ENCODE results near the gene USO1. TPM values are rescaled to one million over a fixed set of nuclear protein-coding genes. Genes with fewer than 3 reads are reported as not detected.

Gene USO1
- total and polyA plus RNA-seq, 2 of the 13 experiments (the other 11 are each of a cell fraction or from before 2014, with no cell fraction given): 52.2 to 87.7 TPM

DNA sequence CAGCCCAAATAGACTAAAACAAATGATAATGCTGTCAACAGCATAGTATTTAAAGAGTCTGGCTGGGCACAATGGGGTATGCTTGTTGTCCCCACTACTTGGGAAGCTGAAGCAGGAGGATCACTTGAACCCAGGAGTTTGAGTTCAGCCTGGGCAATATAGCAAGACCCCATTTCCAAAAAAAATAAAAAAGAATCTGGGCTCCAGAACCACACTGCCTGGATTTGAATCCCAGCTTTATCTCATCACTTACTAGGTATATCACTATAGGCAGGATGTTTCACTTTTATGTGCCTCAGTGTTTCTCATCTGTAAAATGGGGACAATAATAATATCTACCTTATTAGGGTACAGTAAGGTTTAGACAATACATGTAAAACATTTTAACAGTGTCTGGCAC, 45.9 kb upstream of the USO1 start:
- BruUV-seq (replicated peaks): no TSS peak
- Histone ChIP-seq H3K9me3 (ENCODE audit: low read length) (no peaks in the 10 kb centered on the region), H3K4me3 (replicated peaks in 1 of 3; ENCODE audit: insufficient read depth in 1 of 3, low read depth in 2 of 3, low read length in 3 of 3) (no peak overlapping the region), H3K4me1 (ENCODE audit: insufficient read depth, low read length) (peaks cover 8% of the 10 kb centered on the region), H3K79me2 (ENCODE audit: insufficient read depth, low read length) (peaks cover 5% of the 10 kb centered on the region), H3K4me2 (ENCODE audit: low read depth, low read length) (no peak overlapping the region), H2AFZ (ENCODE audit: low read length) (no peak overlapping the region), H3K9ac (ENCODE audit: insufficient read depth, low read depth, low read length) (no peak overlapping the region), H3K27ac (ENCODE audit: extremely low read length, insufficient read depth, low read length) (no peak overlapping the region), H3K27me3 (ENCODE audit: control insufficient read depth in 1 of 2, insufficient read depth in 2 of 2, low read length in 2 of 2) (no peaks in the 10 kb centered on the region), H3K36me3 (replicated peaks in 1 of 2; ENCODE audit: control insufficient read depth in 1 of 2, insufficient read depth in 2 of 2, low read length in 2 of 2) (no peaks in the 10 kb centered on the region), H4K20me1 (ENCODE audit: insufficient read depth, low read length) (no peaks in the 10 kb centered on the region; the same call in 1 of the 2 replicates)
- in situ Hi-C loops (cut with HindIII; ENCODE audit: extremely low pct_ligation_motif_present, low pct_unique_long_range_greater_than_20kb) (no loop called here), intact Hi-C loops (cut with micrococcal nuclease; ENCODE audit: unreplicated experiment) (no loop called here)
- ATAC-seq (no peak), FAIRE-seq (no peak), DNase-seq (ENCODE audit: low spot score) (no peak)
- CTCF ChIA-PET (ENCODE audit: low intra/inter-chr PET ratio, low total read pairs): no interaction called here
- POLR2A ChIA-PET: no interaction called here
- TF ChIP-seq ZNF121 (CRISPR knock-in tag; IDR thresholded peaks at IDR 0.05) (peak; percentile 55; the same call in 1 of the 2 replicates), ZNF629 (CRISPR knock-in tag; conservative IDR thresholded peaks at IDR 0.05) (peak; percentile 81), DNMT1 (CRISPR knock-in tag; IDR thresholded peaks at IDR 0.05) (no peak)

DNA sequence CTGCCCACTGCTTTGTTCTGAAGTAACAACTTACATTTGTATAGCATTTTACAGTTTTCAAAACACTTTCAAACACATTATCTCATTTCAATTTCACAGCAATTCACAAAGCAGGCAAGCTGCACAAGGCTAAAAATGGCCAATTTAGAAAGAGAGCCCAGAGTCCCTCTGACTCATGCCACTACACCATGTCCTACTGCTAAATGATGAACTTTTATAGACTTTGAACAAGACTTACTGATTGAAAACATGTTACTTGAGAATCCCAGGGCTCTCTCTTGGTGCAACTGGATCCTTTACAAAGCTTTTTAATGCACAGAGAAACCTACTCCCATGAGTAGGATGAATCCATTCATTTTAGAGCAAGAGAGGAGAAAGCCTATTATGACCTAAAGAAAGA, 45.4 kb upstream of the USO1 start:
- DNase-seq (ENCODE audit: low spot score) (no peak), ATAC-seq (no peak), FAIRE-seq (no peak)
- no peak overlapping the region for H3K4me2 ChIP-seq (ENCODE audit: low read depth, low read length)
- H3K4me3 ChIP-seq (replicated peaks in 1 of 3; ENCODE audit: insufficient read depth in 1 of 3, low read depth in 2 of 3, low read length in 3 of 3): no peak overlapping the region
- H3K27me3 ChIP-seq (ENCODE audit: control insufficient read depth in 1 of 2, insufficient read depth in 2 of 2, low read length in 2 of 2): no peaks in the 10 kb centered on the region
- no peak overlapping the region for H2AFZ ChIP-seq (ENCODE audit: low read length)
- no peaks in the 10 kb centered on the region for H3K9me3 ChIP-seq (ENCODE audit: low read length)
- ChIA-PET CTCF (ENCODE audit: low intra/inter-chr PET ratio, low total read pairs) (no interaction called here), POLR2A (no interaction called here)
- no peaks in the 10 kb centered on the region for H3K36me3 ChIP-seq (replicated peaks in 1 of 2; ENCODE audit: control insufficient read depth in 1 of 2, insufficient read depth in 2 of 2, low read length in 2 of 2)
- BruUV-seq (replicated peaks): no TSS peak
- no peaks in the 10 kb centered on the region; the same call in 1 of the 2 replicates for H4K20me1 ChIP-seq (ENCODE audit: insufficient read depth, low read length)
- intact Hi-C loops (cut with micrococcal nuclease; ENCODE audit: unreplicated experiment) (no loop called here), in situ Hi-C loops (cut with HindIII; ENCODE audit: extremely low pct_ligation_motif_present, low pct_unique_long_range_greater_than_20kb) (no loop called here)
- H3K79me2 ChIP-seq (ENCODE audit: insufficient read depth, low read length): peaks cover 5% of the 10 kb centered on the region
- no peak overlapping the region for H3K27ac ChIP-seq (ENCODE audit: extremely low read length, insufficient read depth, low read length)
- TF ChIP-seq NR1H2 (CRISPR knock-in tag; IDR thresholded peaks at IDR 0.05; ENCODE audit: borderline replicate concordance, low read depth) (no peak), KDM4B (CRISPR knock-in tag; IDR thresholded peaks at IDR 0.05) (no peak), GATAD1 (CRISPR knock-in tag; IDR thresholded peaks at IDR 0.05) (no peak)
- peaks cover 5% of the 10 kb centered on the region for H3K4me1 ChIP-seq (ENCODE audit: insufficient read depth, low read length)
- H3K9ac ChIP-seq (ENCODE audit: insufficient read depth, low read depth, low read length): no peak overlapping the region
